HFFc6 (cell line): Measurements from ENCODE around the gene TMEM235. TPM values are rescaled to one million over a fixed set of nuclear protein-coding genes. Genes with fewer than 3 reads are reported as not detected.

Experiments
- DNase-seq: peaks from one replicate; pipeline ENCODE4 v3.0.0-alpha.2; 2018
- H3K27ac Mint-ChIP-seq: 2 replicates; pipeline ENCODE4 v1.8.0; 2020; ENCODE audit warnings: mild to moderate bottlenecking, mixed read lengths
- H3K27me3 Mint-ChIP-seq: 2 replicates; pipeline ENCODE4 v1.8.0; 2021; ENCODE audit warnings: mild to moderate bottlenecking, moderate library complexity, mixed read lengths; ENCODE audit not compliant: insufficient read depth
- H3K36me3 Mint-ChIP-seq: 2 replicates; pipeline ENCODE4 v1.8.0; 2021; ENCODE audit warnings: low read depth, mixed read lengths
- H3K4me1 Mint-ChIP-seq: 2 replicates; pipeline ENCODE4 v1.8.0; 2020; ENCODE audit warnings: low read depth, mixed read lengths
- H3K4me3 Mint-ChIP-seq: 2 replicates; pipeline ENCODE4 v1.8.0; 2020; ENCODE audit warnings: mild to moderate bottlenecking, moderate library complexity, mixed read lengths
- H3K9me3 Mint-ChIP-seq: 2 replicates; pipeline ENCODE4 v1.8.0; 2020; ENCODE audit warnings: mild to moderate bottlenecking, mixed read lengths
- total RNA-seq, 6 experiments: library from RNA; stranded (reverse); fragmentation: NEBNext Ultra II Directional; extraction: Animal tissue kit (Norgen Biotek cat#: 25700); gene quantifications; 2 replicates in 1 of 6; 3 replicates in 5 of 6; pipeline ENCODE4 v1.2.3, GENCODE V29; 2021
- TF ChIP-seq, protein P1 (sequence below): fragments of 200-600 bp; sonication (generic); IDR thresholded peaks from 2 replicates; pipeline ENCODE4 v1.5.0; 2021; ENCODE audit warnings: antibody characterized with exemption, mild to moderate bottlenecking

TMEM235 gene
- total RNA-seq, 6 experiments from 2014 or later: not detected

DNA sequence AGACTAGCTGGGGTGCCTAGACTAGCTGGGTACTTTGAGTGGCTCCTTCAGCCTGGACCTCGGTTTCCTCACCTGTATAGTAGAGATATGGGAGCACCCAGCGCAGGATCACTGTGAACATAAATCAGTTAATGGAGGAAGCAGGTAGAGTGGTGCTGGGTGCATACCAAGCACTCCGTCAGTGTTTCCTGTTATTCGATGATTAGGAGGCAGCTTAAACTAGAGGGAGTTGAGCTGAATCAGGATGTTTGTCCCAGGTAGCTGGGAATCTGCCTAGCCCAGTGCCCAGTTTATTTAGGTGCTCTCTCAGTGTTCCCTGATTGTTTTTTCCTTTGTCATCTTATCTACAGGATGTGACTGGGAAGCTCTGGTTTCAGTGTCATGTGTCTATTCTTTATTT lies 8.4 kb upstream of the TMEM235 start:
- H3K9me3 Mint-ChIP-seq: no peaks in the 10 kb centered on the region
- H3K4me1 Mint-ChIP-seq: no peaks in the 10 kb centered on the region
- no peak overlapping the region for H3K27ac Mint-ChIP-seq
- H3K27me3 Mint-ChIP-seq: no peaks in the 10 kb centered on the region; the same call in 1 of the 2 replicates
- peaks cover 10% of the 10 kb centered on the region; the same call in 1 of the 2 replicates for H3K36me3 Mint-ChIP-seq
- TF ChIP-seq, protein P1, sequence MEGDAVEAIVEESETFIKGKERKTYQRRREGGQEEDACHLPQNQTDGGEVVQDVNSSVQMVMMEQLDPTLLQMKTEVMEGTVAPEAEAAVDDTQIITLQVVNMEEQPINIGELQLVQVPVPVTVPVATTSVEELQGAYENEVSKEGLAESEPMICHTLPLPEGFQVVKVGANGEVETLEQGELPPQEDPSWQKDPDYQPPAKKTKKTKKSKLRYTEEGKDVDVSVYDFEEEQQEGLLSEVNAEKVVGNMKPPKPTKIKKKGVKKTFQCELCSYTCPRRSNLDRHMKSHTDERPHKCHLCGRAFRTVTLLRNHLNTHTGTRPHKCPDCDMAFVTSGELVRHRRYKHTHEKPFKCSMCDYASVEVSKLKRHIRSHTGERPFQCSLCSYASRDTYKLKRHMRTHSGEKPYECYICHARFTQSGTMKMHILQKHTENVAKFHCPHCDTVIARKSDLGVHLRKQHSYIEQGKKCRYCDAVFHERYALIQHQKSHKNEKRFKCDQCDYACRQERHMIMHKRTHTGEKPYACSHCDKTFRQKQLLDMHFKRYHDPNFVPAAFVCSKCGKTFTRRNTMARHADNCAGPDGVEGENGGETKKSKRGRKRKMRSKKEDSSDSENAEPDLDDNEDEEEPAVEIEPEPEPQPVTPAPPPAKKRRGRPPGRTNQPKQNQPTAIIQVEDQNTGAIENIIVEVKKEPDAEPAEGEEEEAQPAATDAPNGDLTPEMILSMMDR: no peak
- H3K4me3 Mint-ChIP-seq: no peak overlapping the region
- DNase-seq: no peak

DNA sequence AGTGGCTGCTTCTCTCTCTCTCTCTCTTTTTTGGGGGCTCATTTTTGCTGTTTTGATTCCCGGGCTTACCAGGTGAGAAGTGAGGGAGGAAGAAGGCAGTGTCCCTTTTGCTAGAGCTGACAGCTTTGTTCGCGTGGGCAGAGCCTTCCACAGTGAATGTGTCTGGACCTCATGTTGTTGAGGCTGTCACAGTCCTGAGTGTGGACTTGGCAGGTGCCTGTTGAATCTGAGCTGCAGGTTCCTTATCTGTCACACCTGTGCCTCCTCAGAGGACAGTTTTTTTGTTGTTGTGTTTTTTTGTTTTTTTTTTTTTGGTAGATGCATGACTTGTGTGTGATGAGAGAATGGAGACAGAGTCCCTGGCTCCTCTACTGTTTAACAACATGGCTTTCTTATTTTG lies 7.7 kb upstream of the TMEM235 start:
- Mint-ChIP-seq H3K4me3 (no peak overlapping the region), H3K27ac (no peak overlapping the region), H3K4me1 (no peaks in the 10 kb centered on the region), H3K9me3 (no peaks in the 10 kb centered on the region), H3K27me3 (no peaks in the 10 kb centered on the region; the same call in 1 of the 2 replicates), H3K36me3 (peaks cover 10% of the 10 kb centered on the region; the same call in 1 of the 2 replicates)
- no peak for DNase-seq
- TF ChIP-seq, protein P1: no peak

DNA sequence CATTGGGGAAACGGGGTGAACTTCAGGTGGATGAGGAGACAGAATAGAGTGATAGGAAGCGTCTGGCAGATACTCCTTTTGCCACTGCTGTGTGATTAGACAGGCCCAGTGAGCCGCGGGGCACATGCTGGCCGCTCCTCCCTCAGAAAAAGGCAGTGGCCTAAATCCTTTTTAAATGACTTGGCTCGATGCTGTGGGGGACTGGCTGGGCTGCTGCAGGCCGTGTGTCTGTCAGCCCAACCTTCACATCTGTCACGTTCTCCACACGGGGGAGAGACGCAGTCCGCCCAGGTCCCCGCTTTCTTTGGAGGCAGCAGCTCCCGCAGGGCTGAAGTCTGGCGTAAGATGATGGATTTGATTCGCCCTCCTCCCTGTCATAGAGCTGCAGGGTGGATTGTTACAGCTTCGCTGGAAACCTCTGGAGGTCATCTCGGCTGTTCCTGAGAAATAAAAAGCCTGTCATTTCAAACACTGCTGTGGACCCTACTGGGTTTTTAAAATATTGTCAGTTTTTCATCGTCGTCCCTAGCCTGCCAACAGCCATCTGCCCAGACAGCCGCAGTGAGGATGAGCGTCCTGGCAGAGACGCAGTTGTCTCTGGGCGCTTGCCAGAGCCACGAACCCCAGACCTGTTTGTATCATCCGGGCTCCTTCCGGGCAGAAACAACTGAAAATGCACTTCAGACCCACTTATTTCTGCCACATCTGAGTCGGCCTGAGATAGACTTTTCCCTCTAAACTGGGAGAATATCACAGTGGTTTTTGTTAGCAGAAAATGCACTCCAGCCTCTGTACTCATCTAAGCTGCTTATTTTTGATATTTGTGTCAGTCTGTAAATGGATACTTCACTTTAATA lies 7.0 kb upstream of the TMEM235 start:
- peaks cover 9% of the 10 kb centered on the region; the same call in 1 of the 2 replicates for H3K36me3 Mint-ChIP-seq
- TF ChIP-seq, protein P1: no peak
- DNase-seq: no peak
- H3K27me3 Mint-ChIP-seq: no peaks in the 10 kb centered on the region; the same call in 1 of the 2 replicates
- H3K9me3 Mint-ChIP-seq: no peaks in the 10 kb centered on the region
- H3K27ac Mint-ChIP-seq: no peak overlapping the region
- no peaks in the 10 kb centered on the region for H3K4me1 Mint-ChIP-seq
- H3K4me3 Mint-ChIP-seq: no peak overlapping the region

DNA sequence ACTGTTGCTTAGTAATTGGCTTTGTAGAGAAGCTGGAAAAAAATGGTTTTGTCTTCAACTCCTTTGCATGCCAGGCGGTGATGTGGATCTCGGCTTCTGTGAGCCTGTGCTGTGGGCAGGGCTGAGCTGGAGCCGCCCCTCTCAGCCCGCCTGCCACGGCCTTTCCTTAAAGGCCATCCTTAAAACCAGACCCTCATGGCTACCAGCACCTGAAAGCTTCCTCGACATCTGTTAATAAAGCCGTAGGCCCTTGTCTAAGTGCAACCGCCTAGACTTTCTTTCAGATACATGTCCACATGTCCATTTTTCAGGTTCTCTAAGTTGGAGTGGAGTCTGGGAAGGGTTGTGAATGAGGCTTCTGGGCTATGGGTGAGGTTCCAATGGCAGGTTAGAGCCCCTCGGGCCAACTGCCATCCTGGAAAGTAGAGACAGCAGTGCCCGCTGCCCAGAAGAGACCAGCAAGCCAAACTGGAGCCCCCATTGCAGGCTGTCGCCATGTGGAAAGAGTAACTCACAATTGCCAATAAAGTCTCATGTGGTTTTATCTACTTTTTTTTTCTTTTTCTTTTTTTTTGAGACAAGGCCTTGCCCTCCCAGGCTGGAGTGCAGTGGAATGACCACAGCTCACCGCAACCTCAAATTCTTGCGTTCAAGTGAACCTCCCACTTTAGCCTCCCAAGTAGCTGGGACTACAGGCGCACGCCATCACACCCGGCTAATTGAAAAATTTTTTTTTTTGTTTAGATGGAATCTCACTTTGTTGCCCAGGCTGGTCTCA lies 6.2 kb upstream of the TMEM235 start:
- no peak for DNase-seq
- peaks cover 5% of the 10 kb centered on the region; the same call in 1 of the 2 replicates for H3K36me3 Mint-ChIP-seq
- no peaks in the 10 kb centered on the region for H3K27me3 Mint-ChIP-seq
- no peaks in the 10 kb centered on the region for H3K9me3 Mint-ChIP-seq
- TF ChIP-seq, protein P1: no peak
- H3K4me1 Mint-ChIP-seq: no peaks in the 10 kb centered on the region
- no peak overlapping the region for H3K4me3 Mint-ChIP-seq
- no peak overlapping the region for H3K27ac Mint-ChIP-seq

DNA sequence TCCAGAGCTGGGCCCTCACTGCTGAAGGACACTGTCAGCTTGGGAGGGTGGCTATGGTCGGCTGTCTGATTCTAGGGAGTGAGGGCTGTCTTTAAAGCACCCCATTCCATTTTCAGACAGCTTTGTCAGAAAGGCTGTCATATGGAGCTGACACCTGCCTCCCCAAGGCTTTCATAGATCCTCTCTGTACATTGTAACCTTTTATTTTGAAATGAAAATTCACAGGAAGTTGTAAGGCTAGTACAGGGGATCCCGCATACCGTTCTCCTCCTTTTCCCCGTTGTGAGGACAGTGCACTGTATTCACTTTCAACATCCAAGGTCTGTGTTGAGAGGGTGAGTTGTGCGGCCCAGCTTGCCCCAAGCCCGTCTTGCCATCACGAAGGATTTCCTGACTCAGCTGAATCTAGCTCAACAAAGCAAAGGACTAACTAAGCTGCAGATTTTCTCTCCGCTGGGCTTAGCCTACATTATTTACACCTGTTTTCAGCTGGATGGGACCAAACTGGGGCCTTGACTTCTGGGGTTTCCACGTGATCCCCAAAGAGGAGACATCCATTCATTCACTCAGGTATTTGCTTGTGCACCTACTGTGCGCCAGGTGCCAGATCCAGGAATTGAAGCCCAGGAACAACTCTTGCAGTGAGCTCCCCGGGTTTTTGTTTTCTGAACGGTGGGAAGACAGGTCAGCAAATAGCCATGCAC lies 5.2 kb upstream of the TMEM235 start:
- Mint-ChIP-seq H3K27ac (no peak overlapping the region), H3K27me3 (peaks cover 8% of the 10 kb centered on the region), H3K9me3 (no peaks in the 10 kb centered on the region), H3K4me1 (no peaks in the 10 kb centered on the region), H3K4me3 (no peak overlapping the region), H3K36me3 (0 out of 2 replicates have a peak, but pooled peaks cover 5% of the 10 kb centered on the region)
- DNase-seq: no peak
- TF ChIP-seq, protein P1: no peak
